IMR-90 (cell line): ENCODE results near the gene TMEM231.

Experiments used
- BHLHE40 ChIP-seq: fragments of 150-350 bp; IDR thresholded peaks from 2 replicates; pipeline ENCODE4 v1.6.1; 2016; ENCODE audit warnings: mild to moderate bottlenecking, low read depth, low read length
- CHD1 ChIP-seq: IDR thresholded peaks from 2 replicates; pipeline ENCODE4 v1.6.1; 2012; ENCODE audit warnings: low read depth, low read length, improper control_type of control experiment
- MAFK ChIP-seq: IDR thresholded peaks from 2 replicates; pipeline ENCODE4 v1.6.1; 2012; ENCODE audit warnings: low read depth, low read length, improper control_type of control experiment
- POLR2A ChIP-seq: IDR thresholded peaks from 2 replicates; pipeline ENCODE4 v1.6.1; 2012; ENCODE audit warnings: mild to moderate bottlenecking, low read depth, low read length
- RCOR1 ChIP-seq: IDR thresholded peaks from 2 replicates; pipeline ENCODE4 v1.6.1; 2012; ENCODE audit warnings: mild to moderate bottlenecking, low read length, improper control_type of control experiment; ENCODE audit not compliant: insufficient replicate concordance
- RFX5 ChIP-seq: IDR thresholded peaks from 2 replicates; pipeline ENCODE4 v1.8.0; 2012; ENCODE audit warnings: low read depth, mild to moderate bottlenecking, low read length, moderate library complexity
- SMC3 ChIP-seq: fragments of 150-350 bp; IDR thresholded peaks from 2 replicates; pipeline ENCODE4 v1.6.1; 2016; ENCODE audit warnings: low read depth, mild to moderate bottlenecking, antibody characterized with exemption, low read length, moderate library complexity
- TF ChIP-seq, protein P1 (sequence below): conservative IDR thresholded peaks from 2 replicates; pipeline ENCODE4 v1.5.1; 2012; ENCODE audit warnings: mild to moderate bottlenecking, low read depth, low read length, improper control_type of control experiment
- TF ChIP-seq, protein P2 (sequence below): fragments of 150-350 bp; IDR thresholded peaks from 2 replicates; pipeline ENCODE4 v1.6.1; 2017; ENCODE audit warnings: mild to moderate bottlenecking, antibody characterized with exemption, low read length, low read depth

DNA sequence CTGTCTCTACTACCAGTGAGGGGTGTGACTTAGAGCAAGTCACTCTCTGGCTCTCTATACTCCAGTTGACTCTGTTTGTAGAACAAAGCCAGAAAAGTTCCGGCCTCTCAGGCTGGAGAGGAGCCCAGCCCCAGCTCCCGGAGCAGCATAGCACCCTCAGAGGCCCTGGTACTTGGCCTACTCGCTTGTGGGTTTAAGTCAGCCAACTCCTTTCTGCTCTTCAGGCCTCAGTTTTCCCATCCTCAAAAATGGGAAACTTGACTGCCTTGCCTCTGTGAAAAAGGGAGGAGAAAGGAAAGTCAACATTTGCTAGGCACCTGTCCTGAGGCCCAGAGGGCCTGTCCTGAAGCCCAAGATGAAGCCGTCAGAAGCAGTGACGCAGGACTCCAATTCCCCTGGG is 61.9 kb downstream of the TMEM231 start:
- TF ChIP-seq, protein P1, sequence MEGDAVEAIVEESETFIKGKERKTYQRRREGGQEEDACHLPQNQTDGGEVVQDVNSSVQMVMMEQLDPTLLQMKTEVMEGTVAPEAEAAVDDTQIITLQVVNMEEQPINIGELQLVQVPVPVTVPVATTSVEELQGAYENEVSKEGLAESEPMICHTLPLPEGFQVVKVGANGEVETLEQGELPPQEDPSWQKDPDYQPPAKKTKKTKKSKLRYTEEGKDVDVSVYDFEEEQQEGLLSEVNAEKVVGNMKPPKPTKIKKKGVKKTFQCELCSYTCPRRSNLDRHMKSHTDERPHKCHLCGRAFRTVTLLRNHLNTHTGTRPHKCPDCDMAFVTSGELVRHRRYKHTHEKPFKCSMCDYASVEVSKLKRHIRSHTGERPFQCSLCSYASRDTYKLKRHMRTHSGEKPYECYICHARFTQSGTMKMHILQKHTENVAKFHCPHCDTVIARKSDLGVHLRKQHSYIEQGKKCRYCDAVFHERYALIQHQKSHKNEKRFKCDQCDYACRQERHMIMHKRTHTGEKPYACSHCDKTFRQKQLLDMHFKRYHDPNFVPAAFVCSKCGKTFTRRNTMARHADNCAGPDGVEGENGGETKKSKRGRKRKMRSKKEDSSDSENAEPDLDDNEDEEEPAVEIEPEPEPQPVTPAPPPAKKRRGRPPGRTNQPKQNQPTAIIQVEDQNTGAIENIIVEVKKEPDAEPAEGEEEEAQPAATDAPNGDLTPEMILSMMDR, result no peak
- TF ChIP-seq POLR2A (no peak), SMC3 (no peak), CHD1 (no peak), BHLHE40 (no peak), RFX5 (no peak), MAFK (no peak), RCOR1 (no peak)
- TF ChIP-seq, protein P2, sequence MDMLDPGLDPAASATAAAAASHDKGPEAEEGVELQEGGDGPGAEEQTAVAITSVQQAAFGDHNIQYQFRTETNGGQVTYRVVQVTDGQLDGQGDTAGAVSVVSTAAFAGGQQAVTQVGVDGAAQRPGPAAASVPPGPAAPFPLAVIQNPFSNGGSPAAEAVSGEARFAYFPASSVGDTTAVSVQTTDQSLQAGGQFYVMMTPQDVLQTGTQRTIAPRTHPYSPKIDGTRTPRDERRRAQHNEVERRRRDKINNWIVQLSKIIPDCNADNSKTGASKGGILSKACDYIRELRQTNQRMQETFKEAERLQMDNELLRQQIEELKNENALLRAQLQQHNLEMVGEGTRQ, result no peak
